ENCODE results near the gene MAEA.

DNA sequence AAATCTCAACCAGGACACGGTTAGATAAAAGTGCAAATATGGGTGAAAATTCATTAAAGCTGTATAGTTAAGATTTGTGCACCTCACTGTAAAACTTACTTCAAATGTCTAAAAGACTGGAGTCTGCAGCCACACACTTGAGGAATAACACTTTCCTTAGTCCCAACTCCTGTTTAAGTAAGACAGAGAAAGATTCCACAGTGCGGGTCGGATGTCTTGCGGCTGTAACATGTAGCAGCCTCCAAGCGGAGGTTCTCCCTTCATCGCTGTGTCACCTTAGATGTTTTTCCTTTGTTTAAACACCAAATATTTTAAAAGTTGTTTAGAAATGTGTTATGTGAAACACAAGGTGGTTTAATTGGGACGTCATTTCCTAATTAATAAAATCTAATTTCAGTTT, 905 bp upstream of the MAEA start:
- TF ChIP-seq EZH2 (IDR thresholded peaks at IDR 0.05; ENCODE audit: borderline replicate concordance, low read depth, low read length, severe bottlenecking), result no peak
- TF ChIP-seq, protein P1, sequence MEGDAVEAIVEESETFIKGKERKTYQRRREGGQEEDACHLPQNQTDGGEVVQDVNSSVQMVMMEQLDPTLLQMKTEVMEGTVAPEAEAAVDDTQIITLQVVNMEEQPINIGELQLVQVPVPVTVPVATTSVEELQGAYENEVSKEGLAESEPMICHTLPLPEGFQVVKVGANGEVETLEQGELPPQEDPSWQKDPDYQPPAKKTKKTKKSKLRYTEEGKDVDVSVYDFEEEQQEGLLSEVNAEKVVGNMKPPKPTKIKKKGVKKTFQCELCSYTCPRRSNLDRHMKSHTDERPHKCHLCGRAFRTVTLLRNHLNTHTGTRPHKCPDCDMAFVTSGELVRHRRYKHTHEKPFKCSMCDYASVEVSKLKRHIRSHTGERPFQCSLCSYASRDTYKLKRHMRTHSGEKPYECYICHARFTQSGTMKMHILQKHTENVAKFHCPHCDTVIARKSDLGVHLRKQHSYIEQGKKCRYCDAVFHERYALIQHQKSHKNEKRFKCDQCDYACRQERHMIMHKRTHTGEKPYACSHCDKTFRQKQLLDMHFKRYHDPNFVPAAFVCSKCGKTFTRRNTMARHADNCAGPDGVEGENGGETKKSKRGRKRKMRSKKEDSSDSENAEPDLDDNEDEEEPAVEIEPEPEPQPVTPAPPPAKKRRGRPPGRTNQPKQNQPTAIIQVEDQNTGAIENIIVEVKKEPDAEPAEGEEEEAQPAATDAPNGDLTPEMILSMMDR (IDR thresholded peaks at IDR 0.05; ENCODE audit: borderline replicate concordance, extremely low read depth, low read length, poor library complexity, severe bottlenecking), result no peak
